ENCODE results near the gene SRGAP3. TPM values are rescaled to one million over a fixed set of nuclear protein-coding genes. Genes with fewer than 3 reads are reported as not detected.
"Not testable (repeated sequence)": the region's sequence is repeated elsewhere in the genome, so short reads cannot be mapped to it uniquely, and the experiment has no call there.

Gene SRGAP3
- total RNA-seq, 6 experiments from 2014 or later = 1.8 to 5.2 (median 3.1) TPM

GRCh38 chr3:9293076-9293475 is 43.6 kb upstream of the SRGAP3 start:
- DNase-seq (no peak), ATAC-seq (no peak)
- Histone ChIP-seq H3K27me3 (no peaks in the 10 kb centered on the region), H3K9me3 (no peaks in the 10 kb centered on the region), H3K27ac (no peak overlapping the region), H3K4me3 (no peak overlapping the region), H3K36me3 (no peaks in the 10 kb centered on the region), H3K4me1 (no peaks in the 10 kb centered on the region)
- intact Hi-C loops (cut with DNase I) = no loop called here
- WGBS (ENCODE audit: insufficient coverage, low coverage, low lambda C conversion rate, missing lambda C conversion rate) = 81% methylated on average over 3 of the region's 3 CpGs
- TF ChIP-seq CTCF (IDR thresholded peaks at IDR 0.05) = no peak
- TF ChIP-seq POLR2A (IDR thresholded peaks at IDR 0.05) = no peak

GRCh38 chr3:9292516-9292915 is 43.1 kb upstream of the SRGAP3 start:
- TF ChIP-seq CTCF (IDR thresholded peaks at IDR 0.05) (no peak), POLR2A (IDR thresholded peaks at IDR 0.05) (no peak)
- DNase-seq (no peak), ATAC-seq (no peak)
- Histone ChIP-seq H3K4me3 (no peak overlapping the region), H3K27ac (no peak overlapping the region), H3K9me3 (no peaks in the 10 kb centered on the region), H3K27me3 (no peaks in the 10 kb centered on the region), H3K4me1 (no peaks in the 10 kb centered on the region), H3K36me3 (no peaks in the 10 kb centered on the region)
- 90% methylated on average over 2 of the region's 2 CpGs for WGBS (ENCODE audit: insufficient coverage, low coverage, low lambda C conversion rate, missing lambda C conversion rate)
- intact Hi-C loops (cut with DNase I) = no loop called here

GRCh38 chr3:9291821-9292410 is 42.5 kb upstream of the SRGAP3 start:
- Histone ChIP-seq H3K9me3 (no peaks in the 10 kb centered on the region), H3K27ac (no peak overlapping the region), H3K36me3 (no peaks in the 10 kb centered on the region), H3K4me3 (no peak overlapping the region), H3K4me1 (no peaks in the 10 kb centered on the region), H3K27me3 (no peaks in the 10 kb centered on the region)
- intact Hi-C loops (cut with DNase I) = no loop called here
- ATAC-seq (no peak), DNase-seq (no peak)
- WGBS (ENCODE audit: insufficient coverage, low coverage, low lambda C conversion rate, missing lambda C conversion rate) = 84% methylated on average over 6 of the region's 6 CpGs
- no peak for TF ChIP-seq CTCF (IDR thresholded peaks at IDR 0.05)
- no peak for TF ChIP-seq POLR2A (IDR thresholded peaks at IDR 0.05)

- Histone ChIP-seq H3K4me3 (no peak overlapping the region), H3K36me3 (no peaks in the 10 kb centered on the region), H3K9me3 (no peaks in the 10 kb centered on the region), H3K27ac (no peak overlapping the region), H3K27me3 (no peaks in the 10 kb centered on the region), H3K4me1 (no peaks in the 10 kb centered on the region)
- intact Hi-C loops (cut with DNase I) = no loop called here
- ATAC-seq = no peak
- no peak for DNase-seq
- WGBS (ENCODE audit: insufficient coverage, low coverage, low lambda C conversion rate, missing lambda C conversion rate) = 85% methylated on average over 2 of the region's 2 CpGs
- TF ChIP-seq CTCF (IDR thresholded peaks at IDR 0.05) (no peak), POLR2A (IDR thresholded peaks at IDR 0.05) (no peak)
Observed at GRCh38 chr3:9290566-9290965, 41.1 kb upstream of the SRGAP3 start.

- H3K4me3 ChIP-seq; ATAC-seq; H3K27me3 ChIP-seq; intact Hi-C loops (cut with DNase I); H3K27ac ChIP-seq; H3K9me3 ChIP-seq; H3K36me3 ChIP-seq; DNase-seq; H3K4me1 ChIP-seq: not testable (repeated sequence)
- WGBS (ENCODE audit: insufficient coverage, low coverage, low lambda C conversion rate, missing lambda C conversion rate) = 86% methylated on average over 6 of the region's 8 CpGs
Observed at GRCh38 chr3:9281533-9281932, 32.1 kb upstream of the SRGAP3 start.
